ENCODE measurements around the gene DARS1.

DNA sequence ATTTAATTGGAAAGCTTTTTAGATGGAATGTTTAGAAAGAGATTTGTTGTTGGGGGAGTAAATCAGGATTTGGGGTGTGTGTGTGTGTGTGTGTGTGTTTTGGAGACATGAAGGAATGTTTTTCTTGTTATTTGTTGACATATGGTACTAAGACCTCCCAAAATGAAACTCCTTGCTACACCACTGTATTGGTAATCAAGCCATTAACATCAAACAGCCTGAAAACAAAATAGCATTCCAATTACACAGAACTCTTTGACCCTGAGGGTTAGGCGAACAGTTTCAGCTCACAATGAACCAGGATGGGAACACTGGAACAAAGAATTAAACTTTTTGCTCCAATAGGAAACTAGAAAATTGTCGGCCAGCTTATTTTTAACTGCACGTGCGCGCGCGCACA, 41.7 kb upstream of the DARS1 start:
- TF ChIP-seq, protein P1, sequence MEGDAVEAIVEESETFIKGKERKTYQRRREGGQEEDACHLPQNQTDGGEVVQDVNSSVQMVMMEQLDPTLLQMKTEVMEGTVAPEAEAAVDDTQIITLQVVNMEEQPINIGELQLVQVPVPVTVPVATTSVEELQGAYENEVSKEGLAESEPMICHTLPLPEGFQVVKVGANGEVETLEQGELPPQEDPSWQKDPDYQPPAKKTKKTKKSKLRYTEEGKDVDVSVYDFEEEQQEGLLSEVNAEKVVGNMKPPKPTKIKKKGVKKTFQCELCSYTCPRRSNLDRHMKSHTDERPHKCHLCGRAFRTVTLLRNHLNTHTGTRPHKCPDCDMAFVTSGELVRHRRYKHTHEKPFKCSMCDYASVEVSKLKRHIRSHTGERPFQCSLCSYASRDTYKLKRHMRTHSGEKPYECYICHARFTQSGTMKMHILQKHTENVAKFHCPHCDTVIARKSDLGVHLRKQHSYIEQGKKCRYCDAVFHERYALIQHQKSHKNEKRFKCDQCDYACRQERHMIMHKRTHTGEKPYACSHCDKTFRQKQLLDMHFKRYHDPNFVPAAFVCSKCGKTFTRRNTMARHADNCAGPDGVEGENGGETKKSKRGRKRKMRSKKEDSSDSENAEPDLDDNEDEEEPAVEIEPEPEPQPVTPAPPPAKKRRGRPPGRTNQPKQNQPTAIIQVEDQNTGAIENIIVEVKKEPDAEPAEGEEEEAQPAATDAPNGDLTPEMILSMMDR (IDR thresholded peaks at IDR 0.05; ENCODE audit: low read depth, low read length, poor library complexity, severe bottlenecking), result no peak
- no peak for TF ChIP-seq EZH2phosphoT487 (IDR thresholded peaks at IDR 0.05; ENCODE audit: borderline replicate concordance, low read length)

Data from DOHH2 (cell line).